Measurements from ENCODE around the gene ST3GAL6.

Gene ST3GAL6

GRCh38 chr3:98796334-98796733 is 33.2 kb downstream of the ST3GAL6 start:
- no peak for DNase-seq (ENCODE audit: low read depth)
- TF ChIP-seq CTCF (IDR thresholded peaks at IDR 0.05; ENCODE audit: insufficient read depth, low read depth, low read length, missing control alignments) = no peak
- no peak overlapping the region for H3K4me3 ChIP-seq (ENCODE audit: low read depth, low read length)

GRCh38 chr3:98797905-98798304 is 34.8 kb downstream of the ST3GAL6 start:
- no peak for TF ChIP-seq CTCF (IDR thresholded peaks at IDR 0.05; ENCODE audit: insufficient read depth, low read depth, low read length, missing control alignments)
- DNase-seq (ENCODE audit: low read depth) = no peak
- no peak overlapping the region for H3K4me3 ChIP-seq (ENCODE audit: low read depth, low read length)

DNA sequence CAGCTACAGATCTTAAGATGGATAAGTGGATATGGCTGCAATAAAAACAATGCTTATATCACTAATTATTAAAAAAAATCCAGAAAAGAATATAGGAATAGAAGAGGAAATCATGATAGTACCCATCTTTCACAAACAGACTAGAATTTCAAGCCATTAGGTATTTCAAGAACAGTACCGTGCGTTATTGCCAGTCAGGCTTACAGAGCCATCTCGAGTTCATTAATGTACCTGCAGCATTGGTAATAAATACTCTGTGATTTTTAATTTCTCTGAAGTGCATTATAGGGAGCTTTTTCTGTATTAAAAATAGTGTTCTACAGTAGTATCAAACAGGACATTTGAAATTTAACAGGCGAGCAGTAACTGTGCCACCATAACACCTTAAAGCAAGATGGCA is 35.7 kb downstream of the ST3GAL6 start:
- TF ChIP-seq CTCF (IDR thresholded peaks at IDR 0.05; ENCODE audit: insufficient read depth, low read depth, low read length, missing control alignments) = peak; percentile 33
- H3K4me3 ChIP-seq (ENCODE audit: low read depth, low read length) = no peak overlapping the region
- peak; percentile 29 for DNase-seq (ENCODE audit: low read depth)

GRCh38 chr3:98799479-98799878 is 36.3 kb downstream of the ST3GAL6 start:
- no peak for DNase-seq (ENCODE audit: low read depth)
- no peak for TF ChIP-seq CTCF (IDR thresholded peaks at IDR 0.05; ENCODE audit: insufficient read depth, low read depth, low read length, missing control alignments)
- no peak overlapping the region for H3K4me3 ChIP-seq (ENCODE audit: low read depth, low read length)

GRCh38 chr3:98800401-98800800 is 37.3 kb downstream of the ST3GAL6 start:
- no peak for DNase-seq (ENCODE audit: low read depth)
- no peak for TF ChIP-seq CTCF (IDR thresholded peaks at IDR 0.05; ENCODE audit: insufficient read depth, low read depth, low read length, missing control alignments)
- H3K4me3 ChIP-seq (ENCODE audit: low read depth, low read length) = no peak overlapping the region

DNA sequence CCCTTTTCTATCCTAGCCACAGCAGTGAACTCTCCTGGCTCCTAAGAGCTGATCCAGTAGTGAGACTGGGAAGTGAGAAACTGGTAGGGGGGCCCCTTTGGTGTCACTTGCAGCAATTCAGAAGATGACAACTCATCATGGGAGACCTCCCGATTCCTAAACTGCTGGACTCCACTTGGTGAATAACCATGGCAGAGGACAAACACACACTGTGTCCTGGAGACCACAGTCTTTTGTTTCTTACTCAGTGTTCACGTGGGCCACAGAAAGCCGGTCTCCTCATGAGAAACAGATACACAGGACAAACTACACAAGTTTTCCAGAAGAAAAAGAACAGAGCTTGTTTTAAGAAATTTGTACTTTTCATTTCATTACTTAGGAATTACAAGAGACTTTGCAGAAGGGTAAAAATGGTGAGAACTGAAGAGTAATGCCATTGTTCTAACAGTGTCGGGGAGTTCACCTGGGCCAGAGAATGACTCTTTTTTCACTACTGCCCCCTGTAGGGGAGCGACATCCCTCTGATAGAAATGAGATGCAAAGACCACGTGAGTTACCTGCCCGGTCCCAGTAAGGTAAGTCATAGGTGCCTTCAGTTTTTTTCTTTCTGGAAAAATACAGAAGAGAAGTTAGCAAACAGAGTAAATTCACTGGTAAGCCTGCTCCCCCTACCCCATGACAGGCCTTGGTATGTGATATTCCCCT is 38.1 kb downstream of the ST3GAL6 start:
- H3K4me3 ChIP-seq (ENCODE audit: low read depth, low read length) = no peak overlapping the region
- DNase-seq (ENCODE audit: low read depth) = no peak
- no peak for TF ChIP-seq CTCF (IDR thresholded peaks at IDR 0.05; ENCODE audit: insufficient read depth, low read depth, low read length, missing control alignments)

DNA sequence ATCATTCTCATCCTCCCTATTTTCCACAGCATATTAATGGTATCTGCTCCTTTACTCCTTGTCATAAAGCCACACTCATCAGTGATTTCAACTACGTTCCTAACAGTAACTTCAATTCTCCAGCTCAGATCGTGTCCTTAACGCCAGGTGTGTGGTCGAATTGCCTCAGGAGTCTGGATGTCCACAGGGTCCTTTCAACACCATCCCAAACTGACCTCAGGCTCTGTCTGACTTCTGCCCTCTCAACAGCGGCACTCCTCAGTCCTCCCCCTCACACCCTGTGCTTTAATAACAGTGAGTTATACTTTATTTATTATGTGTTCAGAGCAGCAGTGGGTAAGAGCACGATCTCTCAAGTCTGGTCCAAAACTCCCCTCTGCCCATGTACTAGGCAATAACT is 42.4 kb downstream of the ST3GAL6 start:
- TF ChIP-seq CTCF (IDR thresholded peaks at IDR 0.05; ENCODE audit: insufficient read depth, low read depth, low read length, missing control alignments) = no peak
- DNase-seq (ENCODE audit: low read depth) = no peak
- H3K4me3 ChIP-seq (ENCODE audit: low read depth, low read length) = no peak overlapping the region

All from GM12865 (cell line).